ENCODE data around the gene RFXANK.
"Not testable (repeated sequence)": the region's sequence is repeated elsewhere in the genome, so short reads cannot be mapped to it uniquely, and the experiment has no call there.

Gene RFXANK

GRCh38 chr19:19192078-19192882 lies at the start of gene RFXANK, which contains the start of gene BORCS8:
TSS of gene RFXANK (plus strand) at chr19:19192258. CDS start at chr19:19193947, 1,689 bp downstream.
TSS of gene BORCS8 (minus strand) at chr19:19192152. CDS start at chr19:19192117, 35 bp downstream.
- peak; percentile 95 for DNase-seq (ENCODE audit: low read depth)

GRCh38 chr19:19142347-19142746 lies 49.7 kb upstream of the RFXANK start:
- no peak for DNase-seq (ENCODE audit: low read depth)

GRCh38 chr19:19145281-19145680 lies 46.8 kb upstream of the RFXANK start:
- DNase-seq (ENCODE audit: low read depth) = no peak

GRCh38 chr19:19145684-19146608 lies 46.1 kb upstream of the RFXANK start:
- DNase-seq (ENCODE audit: low read depth) = peak; percentile 35

- no peak for DNase-seq (ENCODE audit: low read depth)
These were observed 45.2 kb upstream of the RFXANK start for GRCh38 chr19:19146865-19147264.

GRCh38 chr19:19147344-19147743 lies 44.7 kb upstream of the RFXANK start:
- DNase-seq (ENCODE audit: low read depth) = no peak

- DNase-seq (ENCODE audit: low read depth) = not testable (repeated sequence)
These were observed 43.6 kb upstream of the RFXANK start for GRCh38 chr19:19148504-19148903.

- DNase-seq (ENCODE audit: low read depth) = no peak
These were observed 42.6 kb upstream of the RFXANK start for GRCh38 chr19:19149435-19149834.

- DNase-seq (ENCODE audit: low read depth) = no peak
These were observed 40.6 kb upstream of the RFXANK start for GRCh38 chr19:19151418-19151817.

- DNase-seq (ENCODE audit: low read depth) = no peak
These were observed 39.2 kb upstream of the RFXANK start for GRCh38 chr19:19152668-19153384.

GRCh38 chr19:19154768-19155494 lies 37.1 kb upstream of the RFXANK start:
- DNase-seq (ENCODE audit: low read depth) = no peak

GRCh38 chr19:19155495-19156219 lies 36.4 kb upstream of the RFXANK start:
- no peak for DNase-seq (ENCODE audit: low read depth)

- no peak for DNase-seq (ENCODE audit: low read depth)
These were observed 34.2 kb upstream of the RFXANK start for GRCh38 chr19:19157808-19158207.

GRCh38 chr19:19159534-19159933 lies 32.5 kb upstream of the RFXANK start:
- no peak for DNase-seq (ENCODE audit: low read depth)

GRCh38 chr19:19160461-19161035 lies 31.5 kb upstream of the RFXANK start:
- no peak for DNase-seq (ENCODE audit: low read depth)

GRCh38 chr19:19162495-19162894 lies 29.6 kb upstream of the RFXANK start:
- no peak for DNase-seq (ENCODE audit: low read depth)

GRCh38 chr19:19165396-19165795 lies 26.7 kb upstream of the RFXANK start:
- DNase-seq (ENCODE audit: low read depth) = no peak

- no peak for DNase-seq (ENCODE audit: low read depth)
These were observed 24.4 kb upstream of the RFXANK start for GRCh38 chr19:19167612-19168011.

GRCh38 chr19:19169236-19170052 lies 22.6 kb upstream of the RFXANK start:
- no peak for DNase-seq (ENCODE audit: low read depth)
